Rectal smooth muscle tissue (tissue), 1 donor: Measurements from ENCODE around the gene POLD3.
A peak's percentile ranks its signal among the peaks of the same experiment; 100 is the strongest.

ENCODE experiments used
- H3K27ac ChIP-seq: one replicate; pipeline ENCODE4 v1.7.0; 2013; ENCODE audit warnings: low read depth, low read length, inconsistent platforms
- H3K27me3 ChIP-seq: one replicate; pipeline ENCODE4 v1.7.0; 2013; ENCODE audit warnings: low read length; ENCODE audit not compliant: control insufficient read depth, insufficient read depth
- H3K36me3 ChIP-seq: one replicate; pipeline ENCODE4 v1.7.0; 2013; ENCODE audit warnings: low read length; ENCODE audit not compliant: control insufficient read depth, insufficient read depth
- H3K4me1 ChIP-seq: one replicate; pipeline ENCODE4 v1.7.0; 2013; ENCODE audit warnings: low read length; ENCODE audit not compliant: control insufficient read depth, insufficient read depth
- H3K4me3 ChIP-seq: one replicate; pipeline ENCODE4 v1.7.0; 2013; ENCODE audit warnings: low read length
- H3K9ac ChIP-seq: one replicate; pipeline ENCODE4 v1.7.0; 2013; ENCODE audit warnings: low read length

Gene POLD3

GRCh38 chr11:74681686-74682651, 89.6 kb downstream of the POLD3 start:
- H3K36me3 ChIP-seq, result no peaks in the 10 kb centered on the region
- peaks cover 20% of the 10 kb centered on the region for H3K4me1 ChIP-seq
- H3K27ac ChIP-seq, result peak overlapping the region; percentile 56
- H3K27me3 ChIP-seq, result no peaks in the 10 kb centered on the region
- H3K4me3 ChIP-seq, result no peak overlapping the region
- H3K9ac ChIP-seq, result no peak overlapping the region

- Histone ChIP-seq H3K36me3 (no peaks in the 10 kb centered on the region), H3K4me3 (peak overlapping the region; percentile 35), H3K27ac (peak overlapping the region; percentile 52), H3K9ac (no peak overlapping the region), H3K27me3 (no peaks in the 10 kb centered on the region), H3K4me1 (peaks cover 20% of the 10 kb centered on the region)
These were observed 90.4 kb downstream of the POLD3 start for GRCh38 chr11:74682731-74683278.

DNA sequence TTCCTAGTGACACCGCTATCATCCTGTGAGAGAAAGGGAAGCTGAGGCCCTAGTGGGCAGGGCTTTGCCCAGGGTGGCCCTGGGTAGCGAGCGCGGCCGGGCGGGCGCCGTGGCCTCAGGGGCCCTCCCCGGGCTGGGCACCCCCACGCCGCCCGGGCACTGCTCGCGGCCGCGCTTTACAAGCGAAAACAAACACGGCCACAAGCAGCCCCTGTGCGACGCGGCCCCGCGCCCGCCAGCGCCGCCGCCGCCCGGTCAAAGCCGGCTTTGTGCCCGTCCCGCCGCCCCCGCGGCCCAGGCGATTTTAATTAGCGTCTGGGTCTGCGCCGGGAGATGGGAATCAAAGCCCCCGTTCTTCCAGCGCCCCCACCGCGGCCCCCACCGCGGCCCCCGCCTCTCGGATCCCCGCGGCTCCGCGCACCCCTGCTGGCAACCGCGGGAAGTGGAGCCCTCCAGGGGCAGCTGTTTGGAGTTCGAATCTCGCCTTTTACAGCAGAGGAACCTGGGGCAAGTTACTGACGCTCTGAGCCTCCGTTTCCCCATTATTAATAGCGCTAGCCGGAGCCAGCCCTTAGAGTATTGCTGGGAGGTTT, 91.0 kb downstream of the POLD3 start:
- H3K4me3 ChIP-seq, result peak overlapping the region; percentile 35
- H3K36me3 ChIP-seq, result no peaks in the 10 kb centered on the region
- peak overlapping the region; percentile 52 for H3K27ac ChIP-seq
- no peaks in the 10 kb centered on the region for H3K27me3 ChIP-seq
- no peak overlapping the region for H3K9ac ChIP-seq
- H3K4me1 ChIP-seq, result peaks cover 20% of the 10 kb centered on the region

GRCh38 chr11:74683941-74684481, 91.6 kb downstream of the POLD3 start:
- H3K27ac ChIP-seq, result peak overlapping the region; percentile 5
- H3K9ac ChIP-seq, result no peak overlapping the region
- H3K4me3 ChIP-seq, result peak overlapping the region; percentile 35
- peaks cover 20% of the 10 kb centered on the region for H3K4me1 ChIP-seq
- no peaks in the 10 kb centered on the region for H3K36me3 ChIP-seq
- H3K27me3 ChIP-seq, result no peaks in the 10 kb centered on the region

DNA sequence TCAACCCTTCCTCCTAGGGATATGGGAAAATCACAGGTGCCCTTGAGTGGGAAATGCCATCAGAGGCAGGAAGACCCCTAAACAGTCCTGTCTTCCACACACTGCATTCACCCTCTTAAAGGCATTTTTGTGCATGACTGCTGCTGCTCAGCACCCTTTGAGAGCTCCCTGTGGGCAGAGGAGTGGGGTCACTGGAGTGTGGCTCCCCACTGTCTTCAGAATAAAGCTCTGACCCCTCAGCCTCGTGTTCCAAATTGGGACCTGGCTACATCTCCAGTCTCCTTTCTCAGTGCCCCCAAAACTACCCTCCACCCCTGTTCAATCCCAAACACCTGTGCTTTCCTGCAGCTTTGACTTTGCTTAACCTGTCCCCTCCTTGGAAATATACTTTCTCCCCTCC, 92.3 kb downstream of the POLD3 start:
- Histone ChIP-seq H3K36me3 (no peaks in the 10 kb centered on the region), H3K27me3 (no peaks in the 10 kb centered on the region), H3K9ac (no peak overlapping the region), H3K27ac (no peak overlapping the region), H3K4me3 (no peak overlapping the region), H3K4me1 (peaks cover 20% of the 10 kb centered on the region)

GRCh38 chr11:74685338-74685737, 93.0 kb downstream of the POLD3 start:
- no peaks in the 10 kb centered on the region for H3K27me3 ChIP-seq
- no peak overlapping the region for H3K27ac ChIP-seq
- no peak overlapping the region for H3K9ac ChIP-seq
- H3K4me1 ChIP-seq, result peaks cover 20% of the 10 kb centered on the region
- no peak overlapping the region for H3K4me3 ChIP-seq
- H3K36me3 ChIP-seq, result no peaks in the 10 kb centered on the region

DNA sequence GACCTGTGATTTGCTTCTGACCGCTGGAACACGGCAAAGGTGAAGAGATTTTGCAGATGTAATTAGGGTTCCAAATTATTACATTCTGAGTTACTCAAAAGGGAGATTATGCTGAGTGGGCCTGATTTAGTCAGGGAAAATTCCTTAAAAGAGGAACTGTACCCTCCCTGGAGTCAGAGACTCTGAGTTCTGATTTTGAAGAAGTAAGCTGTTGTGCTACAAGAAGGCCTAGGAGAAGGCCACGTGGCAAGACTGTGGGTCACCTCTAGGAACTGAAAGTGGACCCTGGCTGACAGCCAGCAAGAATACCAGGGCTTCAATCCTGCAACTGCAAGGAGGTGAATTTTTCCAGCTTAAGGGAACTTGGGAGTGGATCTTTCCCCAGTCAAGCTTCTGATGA, 93.5 kb downstream of the POLD3 start:
- Histone ChIP-seq H3K36me3 (no peaks in the 10 kb centered on the region), H3K4me1 (peaks cover 20% of the 10 kb centered on the region), H3K9ac (no peak overlapping the region), H3K27me3 (no peaks in the 10 kb centered on the region), H3K4me3 (no peak overlapping the region), H3K27ac (no peak overlapping the region)

GRCh38 chr11:74686792-74687191, 94.4 kb downstream of the POLD3 start:
- Histone ChIP-seq H3K27me3 (no peaks in the 10 kb centered on the region), H3K27ac (no peak overlapping the region), H3K4me1 (peaks cover 14% of the 10 kb centered on the region), H3K36me3 (no peaks in the 10 kb centered on the region), H3K9ac (no peak overlapping the region), H3K4me3 (no peak overlapping the region)

- no peak overlapping the region for H3K4me3 ChIP-seq
- H3K9ac ChIP-seq, result no peak overlapping the region
- H3K4me1 ChIP-seq, result peaks cover 11% of the 10 kb centered on the region
- H3K27me3 ChIP-seq, result no peaks in the 10 kb centered on the region
- H3K27ac ChIP-seq, result no peak overlapping the region
- no peaks in the 10 kb centered on the region for H3K36me3 ChIP-seq
These were observed 95.0 kb downstream of the POLD3 start for GRCh38 chr11:74687237-74688023.

- H3K27me3 ChIP-seq, result no peaks in the 10 kb centered on the region
These were observed 97.3 kb downstream of the POLD3 start for GRCh38 chr11:74689666-74690065.

GRCh38 chr11:74691755-74692154, 99.4 kb downstream of the POLD3 start:
- no peaks in the 10 kb centered on the region for H3K27me3 ChIP-seq
- no peak overlapping the region for H3K27ac ChIP-seq
- H3K9ac ChIP-seq, result no peak overlapping the region
- H3K36me3 ChIP-seq, result no peaks in the 10 kb centered on the region
- no peak overlapping the region for H3K4me3 ChIP-seq
- H3K4me1 ChIP-seq, result peaks cover 6% of the 10 kb centered on the region

More at GRCh38 chr11:74689666-74690065, 97.3 kb downstream of the POLD3 start:
- Histone ChIP-seq H3K4me3 (no peak overlapping the region), H3K36me3 (no peaks in the 10 kb centered on the region), H3K27ac (no peak overlapping the region), H3K9ac (no peak overlapping the region), H3K4me1 (peaks cover 2% of the 10 kb centered on the region)
